Measurements from ENCODE around the gene AKAP6. TPM values are rescaled to one million over a fixed set of nuclear protein-coding genes. Genes with fewer than 3 reads are reported as not detected.

AKAP6 gene
- total RNA-seq, 1 experiment from 2014 or later = 1.9 TPM

GRCh38 chr14:32601906-32602305, 272.8 kb downstream of the AKAP6 start:
- no peak overlapping the region for H2AFZ ChIP-seq (ENCODE audit: low read depth, low read length, poor library complexity, severe bottlenecking)
- TF ChIP-seq POLR2A (IDR thresholded peaks at IDR 0.05; ENCODE audit: borderline replicate concordance, extremely low read depth, insufficient read depth, insufficient read length) (no peak), POLR2AphosphoS5 (IDR thresholded peaks at IDR 0.05; ENCODE audit: low read depth, low read length) (no peak), EGR1 (IDR thresholded peaks at IDR 0.05; ENCODE audit: low read depth) (no peak), ZBTB33 (IDR thresholded peaks at IDR 0.05; ENCODE audit: extremely low read depth, insufficient replicate concordance, low read length) (no peak), REST (IDR thresholded peaks at IDR 0.05; ENCODE audit: low read depth) (no peak), ATF3 (IDR thresholded peaks at IDR 0.05) (no peak), JUND (IDR thresholded peaks at IDR 0.05) (no peak), ZNF274 (IDR thresholded peaks at IDR 0.05; ENCODE audit: low read depth, low read length) (no peak), EZH2phosphoT487 (IDR thresholded peaks at IDR 0.05; ENCODE audit: borderline replicate concordance) (no peak), SP1 (IDR thresholded peaks at IDR 0.05; ENCODE audit: low read depth) (no peak), MAX (IDR thresholded peaks at IDR 0.05) (no peak), CTCF (IDR thresholded peaks at IDR 0.05 in 2 of 3, conservative IDR thresholded peaks at IDR 0.05 in 1 of 3; ENCODE audit: borderline replicate concordance in 1 of 3, insufficient read depth in 1 of 3, low read depth in 2 of 3, low read length in 2 of 3) (no peak)
- no peaks in the 10 kb centered on the region for H3K36me3 ChIP-seq (ENCODE audit: control insufficient read depth in 1 of 2, insufficient read depth in 2 of 2, low read length in 2 of 2)
- peaks cover 10% of the 10 kb centered on the region; the same call in 1 of the 2 replicates for H3K27me3 ChIP-seq (ENCODE audit: insufficient read depth, low read length)
- no peaks in the 10 kb centered on the region for H3K79me2 ChIP-seq (ENCODE audit: insufficient read depth, low read length)
- H3K9ac ChIP-seq (ENCODE audit: low read length) = no peak overlapping the region
- H3K9me2 ChIP-seq (ENCODE audit: insufficient read depth) = no peaks in the 10 kb centered on the region
- ATAC-seq (no peak), DNase-seq (ENCODE audit: low read depth, low spot score) (no peak)
- H3K4me1 ChIP-seq (ENCODE audit: control insufficient read depth in 1 of 2, insufficient read depth in 2 of 2, low read length in 2 of 2) = no peaks in the 10 kb centered on the region
- no TSS peak for BruUV-seq (replicated peaks)
- no peaks in the 10 kb centered on the region for H4K20me1 ChIP-seq (ENCODE audit: insufficient read depth)
- no peak overlapping the region for H3K4me3 ChIP-seq (replicated peaks in 1 of 2; ENCODE audit: low read depth in 1 of 2, low read length in 2 of 2)
- ChIA-PET CTCF (no interaction called here), RAD21 (ENCODE audit: low non-redundant PET in 1 of 2, low total read pairs in 2 of 2, uncharacterized antibody in 2 of 2, unreplicated experiment in 2 of 2) (no interaction called here), POLR2A (no interaction called here)
- H3K9me3 ChIP-seq (ENCODE audit: control insufficient read depth in 1 of 2, insufficient read depth in 1 of 2, low read depth in 1 of 2, low read length in 2 of 2) = no peaks in the 10 kb centered on the region
- H3K27ac ChIP-seq (ENCODE audit: low read depth, low read length) = no peak overlapping the region
- intact Hi-C loops (cut with micrococcal nuclease) = no loop called here
- H3K4me2 ChIP-seq (ENCODE audit: low read length) = no peak overlapping the region
